Measurements from ENCODE around the gene LRRC1.
A peak's percentile ranks its signal among the peaks of the same experiment; 100 is the strongest.

Gene LRRC1

GRCh38 chr6:53896196-53896595 is 101.4 kb downstream of the LRRC1 start:
- Histone ChIP-seq H3K14ac (ENCODE audit: low read length in 2 of 2) (no peak overlapping the region), H3K18ac (ENCODE audit: low read depth in 1 of 2, low read length in 2 of 2) (no peak overlapping the region), H3K23ac (ENCODE audit: low read length in 2 of 2) (no peak overlapping the region), H4K91ac (ENCODE audit: low read length) (no peak overlapping the region), H3K27me3 (ENCODE audit: control insufficient read depth in 1 of 2, insufficient read depth in 1 of 2, low read length in 2 of 2) (no peaks in the 10 kb centered on the region), H2BK12ac (ENCODE audit: low read length in 2 of 2) (no peak overlapping the region), H3K4me2 (ENCODE audit: low read length, poor library complexity, severe bottlenecking) (no peak overlapping the region), H2BK120ac (ENCODE audit: low read depth, low read length) (no peak overlapping the region), H3K9ac (ENCODE audit: low read length) (no peak overlapping the region), H3K4ac (ENCODE audit: low read depth in 1 of 2, low read length in 2 of 2) (no peak overlapping the region), H3K9me3 (ENCODE audit: control insufficient read depth, low read length) (no peaks in the 10 kb centered on the region), H3K4me3 (ENCODE audit: insufficient read depth in 1 of 2, low read depth in 1 of 2, low read length in 2 of 2) (no peak overlapping the region), H3K27ac (ENCODE audit: low read length, poor library complexity, severe bottlenecking) (peak overlapping the region; percentile 52), H2AFZ (ENCODE audit: low read depth, low read length) (no peak overlapping the region), H2BK15ac (ENCODE audit: low read depth, poor library complexity, severe bottlenecking) (no peak overlapping the region), H4K8ac (ENCODE audit: low read length) (no peak overlapping the region), H3K79me1 (replicated peaks; ENCODE audit: low read length, poor library complexity, severe bottlenecking) (peaks cover 4% of the 10 kb centered on the region), H2BK5ac (ENCODE audit: low read depth, low read length, poor library complexity, severe bottlenecking) (no peak overlapping the region), H3K4me1 (ENCODE audit: control insufficient read depth, insufficient read depth, low read depth, low read length) (peaks cover 4% of the 10 kb centered on the region), H2AK5ac (ENCODE audit: low read length, severe bottlenecking) (no peak overlapping the region), H3K36me3 (ENCODE audit: control insufficient read depth in 1 of 2, insufficient read depth in 2 of 2, low read depth in 1 of 2, low read length in 2 of 2) (no peaks in the 10 kb centered on the region)
- peak; percentile 9 for DNase-seq

DNA sequence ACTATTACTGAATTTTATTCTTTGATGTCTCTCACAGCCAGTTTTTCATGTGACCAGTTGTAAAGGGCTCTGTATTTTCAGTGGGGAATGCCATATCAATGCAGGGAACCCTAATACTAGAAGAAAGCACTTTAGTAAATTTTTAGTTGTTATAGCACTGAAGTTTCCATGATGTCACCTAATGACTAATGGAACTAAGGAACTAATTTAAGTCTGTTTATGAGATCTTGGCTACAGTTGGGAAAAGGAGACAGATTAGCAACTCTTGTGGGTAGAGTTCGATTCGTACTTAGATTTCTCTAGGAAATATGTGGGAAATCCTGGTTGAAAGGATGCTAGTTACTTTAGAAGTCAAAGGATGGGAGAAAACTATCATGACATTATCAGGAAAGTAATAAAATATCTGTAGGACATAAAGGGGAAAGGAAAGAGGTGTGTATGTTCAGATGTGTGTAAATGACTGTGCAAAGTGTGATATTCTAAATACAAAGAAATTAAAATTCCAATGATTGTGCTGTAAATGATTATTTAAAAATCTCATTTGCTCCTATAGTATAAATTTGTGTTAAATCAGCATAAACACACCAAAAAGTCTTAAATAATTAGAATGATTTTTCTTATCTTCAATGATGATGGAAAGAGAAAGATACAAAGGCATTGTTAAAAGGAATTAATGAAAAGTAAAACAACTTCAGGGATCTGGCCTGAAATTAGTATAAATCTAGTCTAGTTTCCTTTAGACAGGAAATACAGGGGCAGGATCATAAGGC is 103.4 kb downstream of the LRRC1 start:
- H3K79me1 ChIP-seq (replicated peaks; ENCODE audit: low read length, poor library complexity, severe bottlenecking) = peaks cover 8% of the 10 kb centered on the region

GRCh38 chr6:53899512-53899911 is 104.7 kb downstream of the LRRC1 start:
- H2BK120ac ChIP-seq (ENCODE audit: low read depth, low read length) = no peak overlapping the region
- H2AK5ac ChIP-seq (ENCODE audit: low read length, severe bottlenecking) = no peak overlapping the region
- no peak overlapping the region for H3K4me2 ChIP-seq (ENCODE audit: low read length, poor library complexity, severe bottlenecking)
- H3K23ac ChIP-seq (ENCODE audit: low read length in 2 of 2) = no peak overlapping the region
- H3K4ac ChIP-seq (ENCODE audit: low read depth in 1 of 2, low read length in 2 of 2) = no peak overlapping the region
- H2BK15ac ChIP-seq (ENCODE audit: low read depth, poor library complexity, severe bottlenecking) = no peak overlapping the region
- no peaks in the 10 kb centered on the region for H3K4me1 ChIP-seq (ENCODE audit: control insufficient read depth, insufficient read depth, low read depth, low read length)
- no peaks in the 10 kb centered on the region for H3K9me3 ChIP-seq (ENCODE audit: control insufficient read depth, low read length)
- H2AFZ ChIP-seq (ENCODE audit: low read depth, low read length) = no peak overlapping the region
- H3K79me1 ChIP-seq (replicated peaks; ENCODE audit: low read length, poor library complexity, severe bottlenecking) = peaks cover 8% of the 10 kb centered on the region
- no peak overlapping the region for H2BK12ac ChIP-seq (ENCODE audit: low read length in 2 of 2)
- peaks cover 0 to 9% of the 10 kb centered on the region in 2 experiments for H3K36me3 ChIP-seq (ENCODE audit: control insufficient read depth in 1 of 2, insufficient read depth in 2 of 2, low read depth in 1 of 2, low read length in 2 of 2)
- no peak overlapping the region for H4K91ac ChIP-seq (ENCODE audit: low read length)
- H3K27ac ChIP-seq (ENCODE audit: low read length, poor library complexity, severe bottlenecking) = no peak overlapping the region
- H3K27me3 ChIP-seq (ENCODE audit: control insufficient read depth in 1 of 2, insufficient read depth in 1 of 2, low read length in 2 of 2) = no peaks in the 10 kb centered on the region
- no peak overlapping the region for H3K4me3 ChIP-seq (ENCODE audit: insufficient read depth in 1 of 2, low read depth in 1 of 2, low read length in 2 of 2)
- no peak overlapping the region for H2BK5ac ChIP-seq (ENCODE audit: low read depth, low read length, poor library complexity, severe bottlenecking)
- H3K9ac ChIP-seq (ENCODE audit: low read length) = no peak overlapping the region
- no peak for DNase-seq
- H3K14ac ChIP-seq (ENCODE audit: low read length in 2 of 2) = no peak overlapping the region
- H4K8ac ChIP-seq (ENCODE audit: low read length) = no peak overlapping the region
- 98% methylated on average over 5 of the region's 5 CpGs for WGBS
- H3K18ac ChIP-seq (ENCODE audit: low read depth in 1 of 2, low read length in 2 of 2) = no peak overlapping the region

More for the DNA sequence above, 103.4 kb downstream of the LRRC1 start:
- H3K27me3 ChIP-seq (ENCODE audit: control insufficient read depth in 1 of 2, insufficient read depth in 1 of 2, low read length in 2 of 2) = no peaks in the 10 kb centered on the region
- H2BK120ac ChIP-seq (ENCODE audit: low read depth, low read length) = no peak overlapping the region
- H2BK15ac ChIP-seq (ENCODE audit: low read depth, poor library complexity, severe bottlenecking) = no peak overlapping the region
- H3K9me3 ChIP-seq (ENCODE audit: control insufficient read depth, low read length) = no peaks in the 10 kb centered on the region
- no peak overlapping the region for H3K23ac ChIP-seq (ENCODE audit: low read length in 2 of 2)
- no peak overlapping the region for H3K4me2 ChIP-seq (ENCODE audit: low read length, poor library complexity, severe bottlenecking)
- H3K9ac ChIP-seq (ENCODE audit: low read length) = peak overlapping the region; percentile 55
- no peak overlapping the region for H3K27ac ChIP-seq (ENCODE audit: low read length, poor library complexity, severe bottlenecking)
- H2BK5ac ChIP-seq (ENCODE audit: low read depth, low read length, poor library complexity, severe bottlenecking) = no peak overlapping the region
- H3K36me3 ChIP-seq (ENCODE audit: control insufficient read depth in 1 of 2, insufficient read depth in 2 of 2, low read depth in 1 of 2, low read length in 2 of 2) = peaks cover 0 to 4% of the 10 kb centered on the region in 2 experiments
- H4K8ac ChIP-seq (ENCODE audit: low read length) = no peak overlapping the region
- no peak overlapping the region for H2AFZ ChIP-seq (ENCODE audit: low read depth, low read length)
- H2BK12ac ChIP-seq (ENCODE audit: low read length in 2 of 2) = no peak overlapping the region
- H3K18ac ChIP-seq (ENCODE audit: low read depth in 1 of 2, low read length in 2 of 2) = no peak overlapping the region
- H3K4me3 ChIP-seq (ENCODE audit: insufficient read depth in 1 of 2, low read depth in 1 of 2, low read length in 2 of 2) = no peak overlapping the region
- no peak overlapping the region for H2AK5ac ChIP-seq (ENCODE audit: low read length, severe bottlenecking)
- peaks cover 4% of the 10 kb centered on the region for H3K4me1 ChIP-seq (ENCODE audit: control insufficient read depth, insufficient read depth, low read depth, low read length)
- peak; percentile 78 for DNase-seq
- 50% methylated on average over 2 of the region's 2 CpGs for WGBS
- H3K14ac ChIP-seq (ENCODE audit: low read length in 2 of 2) = no peak overlapping the region
- no peak overlapping the region for H3K4ac ChIP-seq (ENCODE audit: low read depth in 1 of 2, low read length in 2 of 2)
- H4K91ac ChIP-seq (ENCODE audit: low read length) = no peak overlapping the region

DNA sequence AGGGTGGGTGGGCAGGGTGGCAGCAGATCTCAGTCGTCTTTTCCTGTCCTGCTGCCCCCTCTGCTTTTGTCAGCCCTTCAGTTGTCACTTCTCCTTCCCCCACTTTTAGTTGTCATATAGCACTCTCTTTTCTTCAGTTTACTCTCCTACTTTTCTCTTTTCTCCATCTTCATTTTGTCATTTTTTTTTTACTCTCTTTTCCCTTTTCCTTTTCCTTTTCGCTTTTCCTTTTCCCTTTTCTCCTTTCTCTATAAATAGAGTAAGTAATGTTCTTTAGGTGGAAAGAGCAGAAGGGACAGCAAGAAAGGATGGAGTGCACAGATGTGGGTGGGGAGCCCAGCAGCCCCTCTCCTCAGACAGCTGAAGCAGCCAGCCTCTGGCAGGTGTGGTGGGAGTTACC is 108.6 kb downstream of the LRRC1 start:
- Histone ChIP-seq H2AK5ac (ENCODE audit: low read length, severe bottlenecking) (no peak overlapping the region), H3K9ac (ENCODE audit: low read length) (no peak overlapping the region), H4K91ac (ENCODE audit: low read length) (no peak overlapping the region), H3K4ac (ENCODE audit: low read depth in 1 of 2, low read length in 2 of 2) (no peak overlapping the region), H3K4me3 (ENCODE audit: insufficient read depth in 1 of 2, low read depth in 1 of 2, low read length in 2 of 2) (no peak overlapping the region), H2AFZ (ENCODE audit: low read depth, low read length) (no peak overlapping the region), H3K27me3 (ENCODE audit: control insufficient read depth in 1 of 2, insufficient read depth in 1 of 2, low read length in 2 of 2) (no peaks in the 10 kb centered on the region), H3K36me3 (ENCODE audit: control insufficient read depth in 1 of 2, insufficient read depth in 2 of 2, low read depth in 1 of 2, low read length in 2 of 2) (peaks cover 0 to 9% of the 10 kb centered on the region in 2 experiments), H2BK120ac (ENCODE audit: low read depth, low read length) (no peak overlapping the region), H2BK15ac (ENCODE audit: low read depth, poor library complexity, severe bottlenecking) (no peak overlapping the region), H3K79me1 (replicated peaks; ENCODE audit: low read length, poor library complexity, severe bottlenecking) (peaks cover 6% of the 10 kb centered on the region), H3K9me3 (ENCODE audit: control insufficient read depth, low read length) (no peaks in the 10 kb centered on the region), H3K4me1 (ENCODE audit: control insufficient read depth, insufficient read depth, low read depth, low read length) (peaks cover 2% of the 10 kb centered on the region), H3K4me2 (ENCODE audit: low read length, poor library complexity, severe bottlenecking) (no peak overlapping the region), H3K18ac (ENCODE audit: low read depth in 1 of 2, low read length in 2 of 2) (no peak overlapping the region), H3K23ac (ENCODE audit: low read length in 2 of 2) (no peak overlapping the region), H2BK5ac (ENCODE audit: low read depth, low read length, poor library complexity, severe bottlenecking) (no peak overlapping the region), H2BK12ac (ENCODE audit: low read length in 2 of 2) (no peak overlapping the region), H3K14ac (ENCODE audit: low read length in 2 of 2) (no peak overlapping the region), H4K8ac (ENCODE audit: low read length) (no peak overlapping the region), H3K27ac (ENCODE audit: low read length, poor library complexity, severe bottlenecking) (no peak overlapping the region)
- 97% methylated on average over 1 of the region's 2 CpGs for WGBS
- DNase-seq = no peak
